GM12873 (cell line): Measurements from ENCODE around the gene RNF169.
A peak's percentile ranks its signal among the peaks of the same experiment; 100 is the strongest.

Experiments
- CTCF ChIP-seq: IDR thresholded peaks from 2 replicates; pipeline ENCODE4 v1.5.1; 2012; ENCODE audit warnings: low read depth, mild to moderate bottlenecking, moderate library complexity, low read length, control low read depth; ENCODE audit not compliant: insufficient read depth; ENCODE audit errors: missing control alignments

RNF169 gene

GRCh38 chr11:74720596-74721478 lies 27.8 kb upstream of the RNF169 start:
- TF ChIP-seq CTCF: no peak

- TF ChIP-seq CTCF: no peak
Measured at GRCh38 chr11:74721479-74721835, 27.2 kb upstream of the RNF169 start.

GRCh38 chr11:74723511-74723910 lies 25.1 kb upstream of the RNF169 start:
- no peak for TF ChIP-seq CTCF

- no peak for TF ChIP-seq CTCF
Measured at GRCh38 chr11:74725701-74726100, 22.9 kb upstream of the RNF169 start.

GRCh38 chr11:74726547-74727182 lies 22.0 kb upstream of the RNF169 start:
- peak; percentile 99 for TF ChIP-seq CTCF

- TF ChIP-seq CTCF: no peak
Measured at GRCh38 chr11:74729397-74729796, 19.3 kb upstream of the RNF169 start.

GRCh38 chr11:74730571-74731260 lies 17.9 kb upstream of the RNF169 start:
- TF ChIP-seq CTCF: no peak
